ENCODE results near the gene ZBTB37.

DNA sequence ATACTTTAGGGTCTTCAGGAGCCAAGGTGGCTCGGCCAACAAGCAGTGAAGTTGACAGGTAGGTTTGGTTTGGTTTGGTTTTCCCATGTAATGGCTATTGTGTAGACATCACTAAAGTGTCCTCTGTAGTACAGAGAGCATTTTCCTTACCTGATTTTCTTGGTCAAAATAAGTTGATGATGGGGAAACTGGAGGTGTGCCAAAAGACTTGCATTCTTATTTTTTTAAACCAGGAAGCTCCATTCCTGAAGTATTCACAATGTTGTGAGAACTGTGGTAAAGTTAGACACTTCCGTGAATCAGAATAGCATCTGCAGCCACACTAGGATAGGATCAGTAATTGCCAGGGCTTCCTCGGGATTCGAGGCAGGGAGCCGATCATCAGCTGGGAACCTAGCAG lies 2.9 kb downstream of the ZBTB37 start:
- TF ChIP-seq, protein P1, sequence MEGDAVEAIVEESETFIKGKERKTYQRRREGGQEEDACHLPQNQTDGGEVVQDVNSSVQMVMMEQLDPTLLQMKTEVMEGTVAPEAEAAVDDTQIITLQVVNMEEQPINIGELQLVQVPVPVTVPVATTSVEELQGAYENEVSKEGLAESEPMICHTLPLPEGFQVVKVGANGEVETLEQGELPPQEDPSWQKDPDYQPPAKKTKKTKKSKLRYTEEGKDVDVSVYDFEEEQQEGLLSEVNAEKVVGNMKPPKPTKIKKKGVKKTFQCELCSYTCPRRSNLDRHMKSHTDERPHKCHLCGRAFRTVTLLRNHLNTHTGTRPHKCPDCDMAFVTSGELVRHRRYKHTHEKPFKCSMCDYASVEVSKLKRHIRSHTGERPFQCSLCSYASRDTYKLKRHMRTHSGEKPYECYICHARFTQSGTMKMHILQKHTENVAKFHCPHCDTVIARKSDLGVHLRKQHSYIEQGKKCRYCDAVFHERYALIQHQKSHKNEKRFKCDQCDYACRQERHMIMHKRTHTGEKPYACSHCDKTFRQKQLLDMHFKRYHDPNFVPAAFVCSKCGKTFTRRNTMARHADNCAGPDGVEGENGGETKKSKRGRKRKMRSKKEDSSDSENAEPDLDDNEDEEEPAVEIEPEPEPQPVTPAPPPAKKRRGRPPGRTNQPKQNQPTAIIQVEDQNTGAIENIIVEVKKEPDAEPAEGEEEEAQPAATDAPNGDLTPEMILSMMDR (IDR thresholded peaks at IDR 0.05), result no peak
- no peak for TF ChIP-seq POLR2A (IDR thresholded peaks at IDR 0.05)

All from right lobe of liver (tissue), 4 donors.